HL-60 (cell line): Measurements from ENCODE around the gene FARP1.

ENCODE experiments used
- DNase-seq, 2 experiments: peaks; one replicate each; pipeline ENCODE4 v3.0.0-alpha.2; 2010 to 2020; ENCODE audit warnings: low read depth in 1 of 2, low spot score in 1 of 2
- H3K27ac ChIP-seq: fragments of 250-450 bp; sonication (Bioruptor Pico); replicated peaks from 2 replicates; pipeline ENCODE4 v1.5.1; 2020; ENCODE audit warnings: mild to moderate bottlenecking, moderate library complexity
- H3K27me3 ChIP-seq: fragments of 250-450 bp; sonication (Bioruptor Pico); 2 replicates; pipeline ENCODE4 v1.5.1; 2021; ENCODE audit warnings: mild to moderate bottlenecking, moderate library complexity; ENCODE audit not compliant: insufficient read depth, poor library complexity, severe bottlenecking
- H3K4me3 ChIP-seq: replicated peaks from 2 replicates; pipeline ENCODE4 v1.5.1; 2011; ENCODE audit warnings: mild to moderate bottlenecking, control low read depth, low read length; ENCODE audit not compliant: insufficient read depth
- CTCF ChIP-seq: IDR thresholded peaks from one replicate; pipeline ENCODE4 v1.5.1; 2011; ENCODE audit warnings: low read length, control low read depth, inconsistent platforms; ENCODE audit not compliant: insufficient read depth
- GABPA ChIP-seq: IDR thresholded peaks from 2 replicates; pipeline ENCODE4 v1.6.1; 2012; ENCODE audit warnings: low read depth
- POLR2AphosphoS5 ChIP-seq: IDR thresholded peaks from 2 replicates; pipeline ENCODE4 v1.6.1; 2012; ENCODE audit warnings: low read depth
- REST ChIP-seq: IDR thresholded peaks from 2 replicates; pipeline ENCODE4 v1.6.1; 2012; ENCODE audit warnings: low read depth; ENCODE audit not compliant: insufficient replicate concordance
- SPI1 ChIP-seq: IDR thresholded peaks from 2 replicates; pipeline ENCODE4 v1.6.1; 2012; ENCODE audit warnings: low read depth, mild to moderate bottlenecking, borderline replicate concordance

The FARP1 gene

GRCh38 chr13:98098516-98098915, 44.4 kb upstream of the FARP1 start:
- TF ChIP-seq GABPA (no peak), SPI1 (no peak), POLR2AphosphoS5 (no peak), REST (no peak), CTCF (no peak)
- Histone ChIP-seq H3K4me3 (no peak overlapping the region), H3K27ac (no peak overlapping the region), H3K27me3 (no peaks in the 10 kb centered on the region)
- no peak for DNase-seq

DNA sequence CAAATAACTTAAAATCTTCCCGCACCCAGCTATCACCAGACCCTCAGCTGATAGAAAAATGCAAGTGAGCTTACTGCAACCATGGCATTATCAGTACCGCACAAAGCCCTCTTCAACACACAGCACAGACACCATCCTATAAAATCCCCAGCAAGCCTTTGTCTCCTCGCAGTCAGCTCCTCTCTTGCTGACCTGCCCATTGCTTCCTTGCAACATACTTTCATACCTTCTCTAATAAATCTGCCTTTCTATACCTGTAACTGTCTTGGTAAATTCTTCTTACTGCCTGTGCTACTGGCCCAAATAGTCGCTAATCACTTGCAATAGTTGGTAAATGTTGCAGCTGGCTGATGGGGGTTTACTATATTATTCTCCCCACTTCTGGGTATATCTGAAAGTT, 43.3 kb upstream of the FARP1 start:
- TF ChIP-seq CTCF, result no peak
- TF ChIP-seq REST, result no peak
- TF ChIP-seq POLR2AphosphoS5, result no peak
- TF ChIP-seq SPI1, result no peak
- no peak for TF ChIP-seq GABPA
- no peak for DNase-seq
- Histone ChIP-seq H3K27ac (no peak overlapping the region), H3K27me3 (no peaks in the 10 kb centered on the region), H3K4me3 (no peak overlapping the region)

DNA sequence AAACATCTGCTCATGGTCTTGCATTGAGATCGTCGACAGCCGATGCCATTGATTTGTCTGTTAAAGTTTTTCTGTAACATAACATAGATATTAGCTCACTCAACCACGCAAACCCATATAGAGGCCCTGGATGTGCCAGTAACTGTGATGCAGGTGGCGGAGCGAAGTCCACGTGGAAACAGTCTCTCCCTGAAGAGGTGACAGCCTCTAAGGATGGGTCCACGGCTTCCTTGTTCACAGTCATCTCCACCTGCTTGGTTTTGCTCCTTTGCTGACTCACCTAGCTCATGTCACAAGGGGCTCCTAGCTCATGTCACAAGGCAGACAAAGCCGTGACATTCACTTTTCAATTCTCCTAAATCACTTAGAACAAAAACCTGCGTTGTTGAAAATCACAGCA, 42.4 kb upstream of the FARP1 start:
- TF ChIP-seq CTCF, result no peak
- no peak for TF ChIP-seq GABPA
- TF ChIP-seq REST, result no peak
- no peak for TF ChIP-seq POLR2AphosphoS5
- TF ChIP-seq SPI1, result no peak
- Histone ChIP-seq H3K4me3 (no peak overlapping the region), H3K27ac (no peak overlapping the region), H3K27me3 (no peaks in the 10 kb centered on the region)
- DNase-seq, result no peak
